ENCODE data around the gene GSC2. TPM values are rescaled to one million over a fixed set of nuclear protein-coding genes. Genes with fewer than 3 reads are reported as not detected.

Gene GSC2
- total RNA-seq, 6 experiments from 2014 or later = not detected

GRCh38 chr22:19110064-19110458, 40.0 kb downstream of the GSC2 start:
- Mint-ChIP-seq H3K9me3 (no peaks in the 10 kb centered on the region), H3K27ac (no peak overlapping the region; the same call in 1 of the 2 replicates), H3K4me3 (no peak overlapping the region), H3K4me1 (ENCODE audit: low read depth) (peaks cover 38% of the 10 kb centered on the region), H3K36me3 (ENCODE audit: low read depth) (no peaks in the 10 kb centered on the region; the same call in 1 of the 2 replicates), H3K27me3 (ENCODE audit: insufficient read depth) (no peaks in the 10 kb centered on the region; the same call in 1 of the 2 replicates)
- no peak for TF ChIP-seq CTCF (IDR thresholded peaks at IDR 0.05)
- no peak for DNase-seq

- Mint-ChIP-seq H3K27ac (peak overlapping the region; percentile 19; the same call in 1 of the 2 replicates), H3K4me1 (ENCODE audit: low read depth) (peaks cover 36% of the 10 kb centered on the region), H3K9me3 (no peaks in the 10 kb centered on the region), H3K27me3 (ENCODE audit: insufficient read depth) (no peaks in the 10 kb centered on the region; the same call in 1 of the 2 replicates), H3K36me3 (ENCODE audit: low read depth) (no peaks in the 10 kb centered on the region; the same call in 1 of the 2 replicates), H3K4me3 (no peak overlapping the region; the same call in 1 of the 2 replicates)
- TF ChIP-seq CTCF (IDR thresholded peaks at IDR 0.05) = no peak
- DNase-seq = no peak
Observed at GRCh38 chr22:19109198-19110063, 40.7 kb downstream of the GSC2 start.

- Mint-ChIP-seq H3K27ac (no peak overlapping the region; the same call in 1 of the 2 replicates), H3K36me3 (ENCODE audit: low read depth) (no peaks in the 10 kb centered on the region; the same call in 1 of the 2 replicates), H3K27me3 (ENCODE audit: insufficient read depth) (no peaks in the 10 kb centered on the region; the same call in 1 of the 2 replicates), H3K4me3 (no peak overlapping the region), H3K4me1 (ENCODE audit: low read depth) (peaks cover 42% of the 10 kb centered on the region), H3K9me3 (no peaks in the 10 kb centered on the region)
- TF ChIP-seq CTCF (IDR thresholded peaks at IDR 0.05) = no peak
- DNase-seq = no peak
Observed at GRCh38 chr22:19108807-19109197, 41.3 kb downstream of the GSC2 start.

- Mint-ChIP-seq H3K27me3 (ENCODE audit: insufficient read depth) (no peaks in the 10 kb centered on the region; the same call in 1 of the 2 replicates), H3K4me3 (no peak overlapping the region), H3K36me3 (ENCODE audit: low read depth) (no peaks in the 10 kb centered on the region; the same call in 1 of the 2 replicates), H3K27ac (no peak overlapping the region), H3K4me1 (ENCODE audit: low read depth) (peaks cover 42% of the 10 kb centered on the region), H3K9me3 (no peaks in the 10 kb centered on the region)
- no peak for DNase-seq
- no peak for TF ChIP-seq CTCF (IDR thresholded peaks at IDR 0.05)
Observed at GRCh38 chr22:19107730-19108074, 42.4 kb downstream of the GSC2 start.

- TF ChIP-seq CTCF (IDR thresholded peaks at IDR 0.05) = no peak
- Mint-ChIP-seq H3K4me1 (ENCODE audit: low read depth) (peaks cover 42% of the 10 kb centered on the region), H3K36me3 (ENCODE audit: low read depth) (no peaks in the 10 kb centered on the region; the same call in 1 of the 2 replicates), H3K4me3 (no peak overlapping the region), H3K9me3 (no peaks in the 10 kb centered on the region), H3K27me3 (ENCODE audit: insufficient read depth) (no peaks in the 10 kb centered on the region; the same call in 1 of the 2 replicates), H3K27ac (no peak overlapping the region)
- no peak for DNase-seq
Observed at GRCh38 chr22:19106886-19107729, 43.0 kb downstream of the GSC2 start.

Data from HFFc6 (cell line).